Inferior parietal cortex (tissue), 1 donor: ENCODE results near the gene SPOCK1.

Experiments
- DNase-seq: peaks from one replicate; pipeline ENCODE4 v3.0.0-alpha.2; 2016; ENCODE audit errors: extremely low spot score

SPOCK1 gene

DNA sequence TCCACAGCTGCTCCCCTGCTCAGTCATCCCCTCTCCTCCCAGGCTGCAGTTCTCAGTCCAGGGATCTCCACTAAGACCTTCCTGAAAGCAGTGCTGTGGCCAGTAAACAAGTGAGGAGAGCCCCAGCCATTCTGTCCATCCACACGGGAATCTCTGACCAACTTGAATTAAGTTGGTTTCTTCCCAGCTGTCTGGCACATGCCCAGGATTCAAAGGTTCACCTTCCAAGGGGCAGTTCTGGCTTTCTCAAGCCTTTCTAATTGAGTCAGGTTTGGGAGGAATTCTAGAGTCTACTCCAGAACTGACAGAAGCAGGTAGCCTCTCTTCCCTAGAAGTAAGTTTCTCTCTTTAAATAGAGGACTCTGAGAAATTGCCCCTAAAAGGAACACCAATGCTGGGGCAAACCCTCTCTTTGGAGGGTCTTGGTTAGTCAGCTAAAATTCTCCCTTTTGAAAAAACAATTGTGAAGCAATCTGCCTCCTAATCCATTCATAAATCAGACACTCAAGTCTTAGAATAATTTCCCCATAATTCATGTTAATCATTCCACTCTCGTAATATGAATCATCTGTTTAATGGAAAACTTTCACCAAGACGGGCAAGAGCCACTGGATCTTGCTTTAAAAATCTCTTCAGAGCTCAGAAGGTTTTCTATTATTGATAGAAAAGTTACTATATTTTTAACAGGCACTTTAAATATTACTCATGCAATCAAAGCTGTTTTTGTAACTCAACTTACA is 133.8 kb downstream of the SPOCK1 start:
- DNase-seq: no peak

DNA sequence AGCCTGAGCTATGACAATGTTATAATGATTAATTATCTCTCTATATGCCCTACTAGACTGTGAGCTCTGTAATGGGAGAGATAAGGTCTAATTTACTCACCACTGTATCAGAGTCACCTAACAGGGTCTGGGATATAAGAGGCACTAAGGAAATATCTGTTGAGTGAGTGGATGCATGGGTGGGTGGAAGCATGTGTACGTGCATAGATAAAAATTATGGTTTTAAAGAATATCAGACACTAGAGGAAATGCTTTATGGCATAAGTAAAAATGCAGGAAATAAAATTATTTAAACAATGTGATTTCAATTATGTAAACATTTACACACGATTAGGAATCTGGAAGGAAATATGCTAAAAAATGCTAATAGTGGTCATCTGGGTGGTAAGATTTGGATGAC is 137.8 kb downstream of the SPOCK1 start:
- DNase-seq: no peak

DNA sequence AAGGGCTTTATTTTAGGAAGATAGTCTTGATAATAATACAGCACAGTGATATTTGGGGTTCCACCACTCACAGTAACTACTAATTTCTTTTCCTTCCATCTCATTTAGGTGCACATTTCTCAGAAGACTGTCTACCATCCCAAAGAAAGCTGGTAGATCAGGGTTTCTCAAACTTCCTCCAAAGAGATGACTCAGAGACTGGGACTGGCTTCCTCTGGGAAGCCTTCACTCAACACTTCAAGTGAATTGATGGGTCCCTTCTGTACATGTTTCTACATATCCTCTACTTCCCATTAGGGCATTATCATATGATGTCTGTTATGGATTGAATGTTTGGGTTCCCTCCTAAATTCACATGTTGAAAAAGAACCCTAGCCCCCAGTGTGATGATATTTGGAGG is 138.5 kb downstream of the SPOCK1 start:
- no peak for DNase-seq

DNA sequence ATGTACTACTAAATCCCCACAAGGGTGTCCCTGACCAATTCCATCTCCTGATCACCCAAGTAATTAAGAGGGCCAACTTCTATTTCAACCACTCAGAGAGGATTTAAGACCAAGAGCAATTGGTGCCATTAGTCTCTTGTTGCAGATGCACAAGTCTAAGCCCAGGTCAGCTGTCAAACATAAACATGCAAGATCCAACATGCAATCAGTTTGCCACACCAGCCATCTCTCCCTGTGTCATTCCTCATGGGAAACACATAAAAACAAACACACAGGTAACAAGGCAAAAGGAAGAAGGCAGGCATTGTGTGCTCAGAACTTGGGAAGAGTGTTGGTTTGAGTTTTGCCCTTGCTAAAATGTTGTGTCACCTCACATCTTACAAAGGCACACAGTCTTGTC is 139.2 kb downstream of the SPOCK1 start:
- no peak for DNase-seq

GRCh38 chr5:137357436-137357835 is 141.7 kb downstream of the SPOCK1 start:
- no peak for DNase-seq

DNA sequence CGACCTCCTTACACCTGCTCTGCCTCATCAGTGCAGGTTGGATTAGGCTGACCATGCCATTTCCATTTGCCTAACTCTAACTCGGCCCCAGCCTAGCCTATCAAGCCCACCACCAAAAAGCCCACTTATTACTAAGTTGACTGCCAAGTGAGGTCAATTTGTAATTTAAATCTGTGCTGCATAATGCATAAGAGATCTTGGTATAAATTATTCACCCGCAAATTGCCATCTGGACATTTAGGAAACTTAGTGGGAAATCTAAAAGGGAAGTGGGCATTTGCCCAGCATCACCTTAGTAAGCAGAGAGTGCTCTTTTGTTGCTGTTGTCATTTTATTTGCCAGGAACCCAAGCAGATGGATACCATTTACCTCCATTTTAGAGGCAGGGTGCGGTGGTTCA is 143.0 kb downstream of the SPOCK1 start:
- DNase-seq: no peak

- no peak for DNase-seq
These were observed 143.4 kb downstream of the SPOCK1 start for GRCh38 chr5:137355708-137356107.

- DNase-seq: no peak
These were observed 147.0 kb downstream of the SPOCK1 start for GRCh38 chr5:137352095-137352494.

DNA sequence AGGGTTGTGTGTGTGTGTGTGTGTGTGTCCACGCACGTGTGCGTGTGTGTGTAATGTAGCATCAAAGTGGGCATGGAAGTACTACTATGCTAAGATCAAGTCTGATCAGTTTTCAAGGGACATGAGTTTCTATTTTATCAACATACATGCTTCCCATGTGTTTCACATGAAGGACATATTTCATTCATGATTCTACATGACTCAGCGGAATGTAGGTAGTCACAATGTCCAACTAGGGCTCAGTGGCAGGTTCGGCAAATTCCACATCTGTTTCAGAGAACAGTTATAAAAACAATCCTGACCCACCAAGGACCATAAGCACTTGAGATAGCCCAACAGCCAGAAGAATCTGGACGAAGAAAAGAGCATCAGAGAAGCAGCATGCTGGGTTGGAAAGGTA is 148.3 kb downstream of the SPOCK1 start:
- no peak for DNase-seq

DNA sequence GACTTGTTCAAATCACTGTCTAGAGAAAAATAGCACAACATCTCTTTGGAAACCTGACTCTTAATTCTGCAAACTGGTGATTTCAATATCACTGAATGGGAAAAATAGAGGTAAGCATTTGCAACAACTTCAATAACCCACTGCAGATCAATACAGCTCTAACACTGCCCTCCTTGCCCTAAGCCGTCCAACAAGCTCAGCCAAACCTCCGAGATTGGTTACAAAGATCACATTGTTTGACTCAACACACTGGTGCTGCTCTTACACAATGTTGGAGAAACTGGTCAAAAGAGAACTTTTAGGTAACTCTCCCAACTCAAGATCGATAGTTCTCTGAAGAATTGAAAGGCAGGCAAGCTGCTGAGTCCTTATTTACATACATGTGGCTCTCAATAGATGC is 150.4 kb downstream of the SPOCK1 start:
- no peak for DNase-seq

- no peak for DNase-seq
These were observed 151.3 kb downstream of the SPOCK1 start for GRCh38 chr5:137347865-137348264.

DNA sequence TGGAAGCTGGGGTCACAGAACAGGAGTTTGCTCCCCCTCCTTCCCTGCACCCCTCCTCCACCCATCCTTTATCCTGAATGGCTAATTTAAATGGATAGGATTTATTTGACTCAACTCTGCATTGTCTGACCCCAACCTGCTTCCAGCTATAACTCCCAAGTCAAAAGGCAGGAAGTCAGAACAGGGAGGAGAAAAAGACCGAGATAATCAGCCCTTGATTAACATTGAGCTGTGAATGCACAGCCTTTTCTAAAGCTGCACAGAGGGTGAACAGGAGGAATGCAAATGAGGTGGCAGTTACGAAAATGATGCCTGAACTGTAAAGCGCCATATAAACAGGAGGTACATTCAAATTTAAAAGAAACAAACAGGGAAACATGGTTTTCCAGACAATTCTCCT is 152.8 kb downstream of the SPOCK1 start:
- no peak for DNase-seq

DNA sequence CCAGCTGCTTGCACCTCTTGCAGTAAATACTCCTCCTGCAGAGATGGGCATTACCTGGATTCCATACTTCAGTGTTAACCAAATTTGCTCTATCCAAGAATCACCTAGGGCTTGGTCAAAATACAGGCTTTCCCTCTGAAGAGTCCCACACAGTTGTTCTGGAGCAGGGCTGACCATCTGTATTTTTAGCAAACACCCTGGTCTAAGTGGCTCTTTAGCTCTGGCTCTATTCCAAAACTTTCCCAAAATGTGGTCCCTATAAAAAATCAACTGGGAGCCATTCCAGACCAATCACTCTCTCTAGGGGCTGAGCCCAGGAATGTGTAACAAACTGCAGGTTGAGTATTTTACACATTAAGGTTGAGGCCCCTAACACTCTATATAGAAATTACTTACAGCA is 153.7 kb downstream of the SPOCK1 start:
- DNase-seq: no peak

DNA sequence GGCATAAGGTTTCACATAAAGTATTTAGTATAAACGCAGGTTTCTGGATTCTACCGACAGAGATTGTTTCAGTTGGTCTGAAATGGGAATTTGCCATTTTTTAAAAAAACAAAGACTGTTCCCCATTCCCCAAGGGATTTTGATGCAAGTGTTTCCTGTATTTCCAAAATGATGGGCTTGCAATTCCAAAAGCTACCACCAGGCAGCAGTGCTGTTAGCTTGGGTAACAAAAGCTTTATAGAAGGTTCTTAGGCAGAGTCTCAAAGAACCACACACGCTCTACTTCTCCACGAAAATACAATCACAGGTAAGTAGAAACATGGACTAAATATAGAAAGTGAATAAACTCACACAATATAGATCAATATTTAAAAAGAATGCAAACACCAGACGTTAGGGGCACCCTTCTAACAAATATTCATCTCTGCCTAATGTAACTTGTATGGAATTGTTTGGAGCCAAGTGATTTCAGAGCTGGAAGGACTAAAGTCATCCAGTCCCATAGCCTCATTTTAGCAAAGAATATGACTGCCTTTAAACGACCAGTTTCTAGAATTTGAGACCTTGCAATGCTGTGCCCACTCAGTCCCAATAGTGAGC is 154.3 kb downstream of the SPOCK1 start:
- DNase-seq: peak; percentile 73

- DNase-seq: no peak
These were observed 155.1 kb downstream of the SPOCK1 start for GRCh38 chr5:137344021-137344420.

GRCh38 chr5:137342764-137343163 is 156.4 kb downstream of the SPOCK1 start:
- no peak for DNase-seq

GRCh38 chr5:137341831-137342230 is 157.3 kb downstream of the SPOCK1 start:
- DNase-seq: no peak

GRCh38 chr5:137340881-137341280 is 158.2 kb downstream of the SPOCK1 start:
- DNase-seq: no peak

DNA sequence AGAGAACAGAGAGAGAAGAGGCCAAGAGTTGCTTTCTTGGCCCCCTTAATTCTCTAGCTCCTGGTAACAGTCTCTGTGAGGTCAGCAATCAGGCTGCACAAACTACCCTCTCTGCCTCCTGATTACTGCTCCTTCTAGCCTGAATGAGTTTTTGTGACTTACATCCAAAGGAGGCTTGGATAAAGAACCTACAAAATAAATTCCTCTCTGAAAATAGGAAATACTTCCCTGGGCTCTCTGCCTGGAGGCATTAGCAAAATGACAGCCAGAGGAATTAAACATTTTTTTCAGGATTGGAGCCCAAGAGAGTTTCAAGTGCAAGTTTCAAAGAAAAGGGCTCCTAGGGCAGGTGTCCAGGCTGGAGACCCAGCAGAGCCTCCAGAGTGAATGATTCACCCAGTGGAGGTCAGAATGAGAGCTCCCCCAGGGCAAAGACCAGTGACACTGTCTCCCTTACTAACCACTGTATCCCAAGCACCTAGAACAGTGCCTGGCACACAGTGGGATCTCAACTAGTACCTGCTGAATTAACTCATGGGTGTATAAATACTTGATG is 162.5 kb downstream of the SPOCK1 start:
- no peak for DNase-seq

DNA sequence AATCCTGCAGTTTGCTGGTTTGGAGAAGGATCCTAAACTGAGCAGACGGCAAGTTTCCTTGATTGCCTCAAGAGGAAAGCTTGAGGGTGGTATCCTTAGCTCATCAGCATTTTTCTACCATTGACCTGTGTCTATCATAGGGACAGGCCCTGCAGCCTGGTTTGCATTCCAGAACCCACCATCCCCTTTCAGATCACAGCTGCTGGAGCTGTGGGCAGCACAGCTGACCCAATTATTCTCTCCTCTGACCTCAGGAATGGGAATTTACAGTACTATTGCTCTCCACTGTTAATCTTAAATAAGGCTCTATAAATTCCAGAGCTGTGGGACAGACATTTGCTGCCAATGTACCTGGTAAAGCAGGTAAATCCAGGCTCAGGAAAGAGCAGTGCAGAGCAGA is 163.0 kb downstream of the SPOCK1 start:
- no peak for DNase-seq

GRCh38 chr5:137335493-137335892 is 163.6 kb downstream of the SPOCK1 start:
- no peak for DNase-seq

DNA sequence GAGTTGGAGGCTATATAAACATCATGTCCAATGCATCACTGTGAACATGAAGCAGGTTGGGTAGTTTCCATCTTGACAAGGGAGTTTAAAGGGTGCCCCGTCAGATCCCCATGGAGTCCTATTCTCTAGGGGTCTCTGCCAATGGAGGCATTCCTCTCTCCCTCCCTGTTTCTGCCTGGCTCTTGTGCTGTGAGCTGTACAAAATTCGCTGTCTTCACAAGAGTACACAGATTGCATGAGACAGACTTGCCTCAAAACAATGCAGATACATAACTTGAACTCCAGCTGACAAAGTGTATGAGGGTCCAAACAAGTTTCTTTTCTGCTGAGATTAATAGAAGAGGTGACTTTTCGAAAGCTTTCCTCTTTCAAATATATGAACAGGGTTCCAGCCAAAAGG is 165.2 kb downstream of the SPOCK1 start:
- no peak for DNase-seq

- no peak for DNase-seq
These were observed 165.7 kb downstream of the SPOCK1 start for GRCh38 chr5:137333475-137333874.
